H1 (cell line): ENCODE data around the gene CCDC60.

Experiments
- CEBPB ChIP-seq: IDR thresholded peaks from 2 replicates; pipeline ENCODE4 v1.6.1; 2012; ENCODE audit warnings: low read depth, low read length
- CREB1 ChIP-seq: IDR thresholded peaks from 2 replicates; pipeline ENCODE4 v1.6.1; 2012; ENCODE audit warnings: inconsistent platforms
- CTCF ChIP-seq, 3 experiments: IDR thresholded peaks; 1 replicate in 2 of 3; 2 replicates in 1 of 3; pipeline versions ENCODE4 v1.5.1 to v1.6.1; 2011; ENCODE audit warnings: low read length in 3 of 3, mild to moderate bottlenecking in 3 of 3, inconsistent platforms in 2 of 3, low read depth in 1 of 3, moderate library complexity in 1 of 3; ENCODE audit not compliant: insufficient read depth in 1 of 3; ENCODE audit errors: control extremely low read depth in 1 of 3
- POLR2A ChIP-seq, 2 experiments: IDR thresholded peaks; 1 replicate in 1 of 2; 2 replicates in 1 of 2; pipeline ENCODE4 v1.6.1; 2011; ENCODE audit warnings: low read depth in 2 of 2, low read length in 2 of 2, mild to moderate bottlenecking in 2 of 2; ENCODE audit errors: control extremely low read depth in 1 of 2
- POLR2AphosphoS5 ChIP-seq: IDR thresholded peaks from 2 replicates; pipeline ENCODE4 v1.6.1; 2011; ENCODE audit warnings: low read depth, low read length
- RAD21 ChIP-seq, 2 experiments: IDR thresholded peaks in 1 of 2; conservative IDR thresholded peaks in 1 of 2; 2 replicates each; pipeline ENCODE4 v1.6.1; 2011; ENCODE audit warnings: low read depth in 2 of 2, low read length in 2 of 2, improper control_type of control experiment in 1 of 2, inconsistent platforms in 1 of 2, mild to moderate bottlenecking in 1 of 2, moderate library complexity in 1 of 2
- RFX5 ChIP-seq: IDR thresholded peaks from 2 replicates; pipeline ENCODE4 v1.6.1; 2011; ENCODE audit warnings: low read depth, low read length, improper control_type of control experiment, borderline replicate concordance
- TAF7 ChIP-seq: optimal IDR thresholded peaks from 2 replicates; pipeline ENCODE3; 2011; ENCODE audit warnings: low read depth, mild to moderate bottlenecking, inconsistent platforms, low read length, moderate library complexity, borderline replicate concordance
- TEAD4 ChIP-seq: IDR thresholded peaks from 2 replicates; pipeline ENCODE4 v1.6.1; 2012; ENCODE audit warnings: low read depth, low read length, inconsistent platforms, mixed read lengths

DNA sequence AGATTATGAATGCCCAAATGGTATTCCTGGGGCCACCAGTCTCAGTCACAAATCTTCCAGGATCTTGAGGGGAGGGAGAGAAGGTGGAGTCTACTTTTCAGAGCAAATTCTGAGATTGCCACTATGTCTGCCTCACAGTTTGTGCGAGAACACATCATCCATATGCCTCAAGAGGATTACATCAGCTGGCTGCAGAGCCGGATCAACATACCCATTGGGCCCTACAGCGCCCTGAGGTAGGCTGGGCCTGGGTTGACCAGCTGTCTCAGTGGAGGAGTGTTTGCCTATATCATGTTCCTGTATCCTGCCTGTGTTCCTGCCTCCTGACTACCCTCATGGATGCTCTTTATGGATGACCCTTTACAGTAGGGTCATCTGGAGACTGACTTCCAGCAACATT, 205.9 kb downstream of the CCDC60 start:
- TF ChIP-seq POLR2A (IDR thresholded peaks at IDR 0.05; ENCODE audit: control extremely low read depth in 1 of 2, low read depth in 2 of 2, low read length in 2 of 2) (no peak), CTCF (IDR thresholded peaks at IDR 0.05; ENCODE audit: control extremely low read depth in 1 of 3, insufficient read depth in 1 of 3, low read depth in 1 of 3, low read length in 3 of 3) (no peak), CREB1 (no peak), CEBPB (no peak), TAF7 (no peak), RAD21 (IDR thresholded peaks at IDR 0.05 in 1 of 2, conservative IDR thresholded peaks at IDR 0.05 in 1 of 2; ENCODE audit: low read depth in 2 of 2, low read length in 2 of 2) (no peak), RFX5 (no peak), POLR2AphosphoS5 (no peak), TEAD4 (no peak)
